HL-60 (cell line): ENCODE measurements around the gene UPK3B.
"Not testable (repeated sequence)": the region's sequence is repeated elsewhere in the genome, so short reads cannot be mapped to it uniquely, and the experiment has no call there.

ENCODE experiments used
- CTCF ChIP-seq: IDR thresholded peaks from one replicate; pipeline ENCODE4 v1.5.1; 2011; ENCODE audit warnings: low read length, control low read depth, inconsistent platforms; ENCODE audit not compliant: insufficient read depth
- GABPA ChIP-seq: IDR thresholded peaks from 2 replicates; pipeline ENCODE4 v1.6.1; 2012; ENCODE audit warnings: low read depth
- POLR2AphosphoS5 ChIP-seq: IDR thresholded peaks from 2 replicates; pipeline ENCODE4 v1.6.1; 2012; ENCODE audit warnings: low read depth
- REST ChIP-seq: IDR thresholded peaks from 2 replicates; pipeline ENCODE4 v1.6.1; 2012; ENCODE audit warnings: low read depth; ENCODE audit not compliant: insufficient replicate concordance

DNA sequence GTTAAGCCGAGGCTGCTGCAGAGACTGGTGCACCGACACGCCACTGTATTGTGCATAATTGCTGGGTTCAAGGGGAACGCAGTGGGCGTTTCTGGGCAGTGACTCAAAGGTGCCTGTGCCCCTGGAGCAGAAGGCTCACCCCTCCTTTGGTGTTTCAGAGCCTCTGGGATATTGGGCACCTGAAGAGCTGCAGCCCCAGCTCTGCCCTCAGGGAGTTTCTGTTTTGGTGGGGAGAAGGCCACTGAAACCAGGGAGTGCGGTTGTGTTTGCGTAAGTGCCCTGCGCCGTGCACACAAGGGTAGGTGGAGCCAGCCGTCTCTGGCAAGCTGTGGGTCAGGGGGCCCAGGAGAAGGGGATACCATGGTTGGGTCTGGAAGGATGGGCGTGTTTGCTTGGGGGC, 34.1 kb upstream of the UPK3B start:
- not testable (repeated sequence) for TF ChIP-seq POLR2AphosphoS5, CTCF, REST, GABPA
